CD4-positive, alpha-beta T cell (primary cell): Measurements from ENCODE around the gene RC3H2. TPM values are rescaled to one million over a fixed set of nuclear protein-coding genes. Genes with fewer than 3 reads are reported as not detected.

Source experiments
- ATAC-seq: fragments of 200-7000 bp; cut with Tn5 transposase; one replicate; pipeline ENCODE4 v1.10.0; 2022; ENCODE audit warnings: mild to moderate bottlenecking; ENCODE audit not compliant: poor library complexity
- CTCF ChIA-PET: fragments of 350-600 bp; sonication (Branson Sonifier 250); formaldehyde crosslinking; loops from one replicate; lab custom pipeline; 2021; ENCODE audit warnings: antibody characterized with exemption, inconsistent platforms; lab: Charles Lee
- POLR2A ChIA-PET: fragments of 350-600 bp; sonication (Branson Sonifier 250); formaldehyde crosslinking; loops from one replicate; lab custom pipeline; 2021; ENCODE audit warnings: antibody characterized with exemption, inconsistent platforms; lab: Charles Lee
- DNase-seq, 14 experiments: peaks; one replicate each; pipeline ENCODE4 v3.0.0-alpha.2; 2013 to 2020; ENCODE audit warnings: mixed read lengths in 2 of 14
- H3K27ac ChIP-seq, 2 donors: one replicate each; pipeline versions ENCODE4 v1.5.1 to v1.7.0; 2013; ENCODE audit warnings: low read length in 2 of 2, low read depth in 1 of 2, mild to moderate bottlenecking in 1 of 2
- H3K27me3 ChIP-seq, 2 experiments: 1 replicate in 1 of 2; 2 replicates in 1 of 2; pipeline versions ENCODE4 v1.6.1 to v1.7.0; 2013; ENCODE audit warnings: low read length in 2 of 2, control low read depth in 1 of 2, mild to moderate bottlenecking in 1 of 2, moderate library complexity in 1 of 2; ENCODE audit not compliant: insufficient read depth in 2 of 2, control insufficient read depth in 1 of 2
- H3K36me3 ChIP-seq: one replicate; pipeline ENCODE4 v1.6.1; 2013; ENCODE audit warnings: low read length, control low read depth; ENCODE audit not compliant: insufficient read depth
- H3K4me1 ChIP-seq: one replicate; pipeline ENCODE4 v1.6.1; 2013; ENCODE audit warnings: low read length, control low read depth; ENCODE audit not compliant: insufficient read depth
- H3K4me3 ChIP-seq: one replicate; pipeline ENCODE4 v1.5.1; 2013; ENCODE audit warnings: mild to moderate bottlenecking, low read length, moderate library complexity
- H3K9me3 ChIP-seq, 2 experiments: 1 replicate in 1 of 2; 2 replicates in 1 of 2; pipeline versions ENCODE4 v1.6.1 to v1.7.0; 2013; ENCODE audit warnings: low read length in 2 of 2, mild to moderate bottlenecking in 2 of 2, control low read depth in 1 of 2, moderate library complexity in 1 of 2; ENCODE audit not compliant: control insufficient read depth in 1 of 2, insufficient read depth in 1 of 2
- H3K27ac Mint-ChIP-seq: one replicate; pipeline ENCODE4 v1.8.0; 2020; ENCODE audit warnings: mixed read lengths
- H3K27me3 Mint-ChIP-seq: one replicate; pipeline ENCODE4 v1.8.0; 2021; ENCODE audit warnings: mixed read lengths
- H3K36me3 Mint-ChIP-seq: one replicate; pipeline ENCODE4 v1.8.0; 2021; ENCODE audit warnings: low read depth, mixed read lengths
- H3K4me1 Mint-ChIP-seq: one replicate; pipeline ENCODE4 v1.8.0; 2021; ENCODE audit warnings: low read depth, mixed read lengths
- H3K4me3 Mint-ChIP-seq: one replicate; pipeline ENCODE4 v1.8.0; 2020; ENCODE audit warnings: mild to moderate bottlenecking, mixed read lengths
- H3K9me3 Mint-ChIP-seq: one replicate; pipeline ENCODE4 v1.8.0; 2020; ENCODE audit warnings: mixed read lengths
- CTCF ChIP-seq: fragments of 200-600 bp; IDR thresholded peaks from one replicate; pipeline ENCODE4 v1.8.0; 2022; ENCODE audit warnings: antibody characterized with exemption, mild to moderate bottlenecking
- intact Hi-C, 2 experiments: fragments of 100-400 bp; cut with DNase I in 1 of 2; cut with micrococcal nuclease in 1 of 2; formaldehyde crosslinking; loops; one replicate each; pipeline versions ENCODE4 v1.15.1 to v1.9.0; 2023 to 2025; cut with DNase I, micrococcal nuclease
- polyA plus RNA-seq, 2 donors: library from polyadenylated mRNA; unstranded; fragments of 120-200 nt; gene quantifications; one replicate each; pipeline ENCODE4 v1.2.1, GENCODE V29; 2013
- total RNA-seq, 174 experiments: library from RNA in 2 of 174; stranded (reverse) in 2 of 174; gene quantifications; one replicate each; pipeline ENCODE4 v1.2.3 and lab custom pipeline; 2021 to 2026

RC3H2 gene, protein sequence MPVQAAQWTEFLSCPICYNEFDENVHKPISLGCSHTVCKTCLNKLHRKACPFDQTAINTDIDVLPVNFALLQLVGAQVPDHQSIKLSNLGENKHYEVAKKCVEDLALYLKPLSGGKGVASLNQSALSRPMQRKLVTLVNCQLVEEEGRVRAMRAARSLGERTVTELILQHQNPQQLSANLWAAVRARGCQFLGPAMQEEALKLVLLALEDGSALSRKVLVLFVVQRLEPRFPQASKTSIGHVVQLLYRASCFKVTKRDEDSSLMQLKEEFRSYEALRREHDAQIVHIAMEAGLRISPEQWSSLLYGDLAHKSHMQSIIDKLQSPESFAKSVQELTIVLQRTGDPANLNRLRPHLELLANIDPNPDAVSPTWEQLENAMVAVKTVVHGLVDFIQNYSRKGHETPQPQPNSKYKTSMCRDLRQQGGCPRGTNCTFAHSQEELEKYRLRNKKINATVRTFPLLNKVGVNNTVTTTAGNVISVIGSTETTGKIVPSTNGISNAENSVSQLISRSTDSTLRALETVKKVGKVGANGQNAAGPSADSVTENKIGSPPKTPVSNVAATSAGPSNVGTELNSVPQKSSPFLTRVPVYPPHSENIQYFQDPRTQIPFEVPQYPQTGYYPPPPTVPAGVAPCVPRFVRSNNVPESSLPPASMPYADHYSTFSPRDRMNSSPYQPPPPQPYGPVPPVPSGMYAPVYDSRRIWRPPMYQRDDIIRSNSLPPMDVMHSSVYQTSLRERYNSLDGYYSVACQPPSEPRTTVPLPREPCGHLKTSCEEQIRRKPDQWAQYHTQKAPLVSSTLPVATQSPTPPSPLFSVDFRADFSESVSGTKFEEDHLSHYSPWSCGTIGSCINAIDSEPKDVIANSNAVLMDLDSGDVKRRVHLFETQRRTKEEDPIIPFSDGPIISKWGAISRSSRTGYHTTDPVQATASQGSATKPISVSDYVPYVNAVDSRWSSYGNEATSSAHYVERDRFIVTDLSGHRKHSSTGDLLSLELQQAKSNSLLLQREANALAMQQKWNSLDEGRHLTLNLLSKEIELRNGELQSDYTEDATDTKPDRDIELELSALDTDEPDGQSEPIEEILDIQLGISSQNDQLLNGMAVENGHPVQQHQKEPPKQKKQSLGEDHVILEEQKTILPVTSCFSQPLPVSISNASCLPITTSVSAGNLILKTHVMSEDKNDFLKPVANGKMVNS
- total RNA-seq (10 to 100 TPM; 85.2 to 86.8 TPM), total RNA-seq (lab: John Stamatoyannopoulos, UW) (60.0 to 295 (median 154) reads per million in 172 experiments)
- 34.5 TPM for polyA plus RNA-seq (2013, experiment 1 of 2)
- 39.1 TPM for polyA plus RNA-seq (2013, experiment 2 of 2)

DNA sequence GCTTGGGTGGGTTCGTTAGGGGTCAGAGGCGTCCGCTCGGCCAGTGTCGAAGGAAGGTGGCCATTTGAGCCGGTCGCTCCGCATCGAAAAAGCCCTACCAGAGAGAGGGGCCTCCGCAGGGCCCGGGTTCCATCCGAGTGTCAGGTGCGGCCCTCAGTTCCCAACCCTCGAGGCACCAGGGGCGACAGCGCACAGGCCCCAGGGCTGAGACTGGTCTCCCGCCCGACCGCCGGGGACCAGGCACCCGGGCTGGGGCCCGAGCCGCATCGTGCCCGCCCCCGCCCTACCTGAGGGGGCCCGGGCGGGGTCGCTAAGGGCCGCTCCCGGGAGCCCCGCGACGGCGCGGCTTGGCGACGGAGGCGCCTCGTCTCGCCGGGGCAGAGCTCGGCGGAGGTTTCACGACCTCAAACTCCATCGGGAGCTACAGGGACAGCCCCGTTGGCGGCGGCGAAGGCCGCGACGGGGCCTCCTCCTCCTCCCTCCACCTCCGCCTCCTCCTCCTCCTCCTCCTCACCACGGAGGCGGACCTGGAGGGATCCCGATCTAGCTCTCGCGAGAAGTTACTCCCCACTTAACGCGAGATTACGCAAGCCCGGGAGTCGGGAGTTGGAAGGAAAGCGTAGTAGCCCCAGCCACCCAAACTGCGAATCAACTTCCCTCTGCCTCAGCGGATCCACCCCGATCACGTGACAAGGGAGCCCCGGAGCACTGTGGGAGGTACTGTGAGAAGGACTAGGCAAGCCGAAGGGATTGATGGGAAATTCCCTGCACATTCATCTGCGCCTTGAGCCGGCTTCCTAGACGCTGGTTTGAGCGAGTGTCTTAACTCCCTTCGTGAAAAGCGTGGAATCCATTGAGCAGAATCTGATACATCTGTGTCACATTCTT is at the start of gene RC3H2:
RC3H2 (minus strand) TSS at position 537 of the 888 bp plus-strand sequence. CDS start 7,850 bp downstream, outside the sequence.
- peak within 1 kb of the TSS; percentile 87 for H3K27ac ChIP-seq
- DNase-seq (peak; percentile 91 to 100 (median 94)), ATAC-seq (peak; percentile 92)
- H3K27ac Mint-ChIP-seq, result peak within 1 kb of the TSS; percentile 99
- H3K27me3 Mint-ChIP-seq, result no peaks in the 10 kb centered on the region
- H3K4me1 ChIP-seq, result peaks cover 11% of the 10 kb centered on the region
- no peaks in the 10 kb centered on the region for H3K27me3 ChIP-seq
- H3K36me3 ChIP-seq, result peaks cover 2% of the 10 kb centered on the region
- POLR2A ChIA-PET, result interaction anchor here (0.8 to 3.7 kb wide), 11 partner anchors 8 to 434 kb away, joined by 3 to 58 read pairs (median 7); partner anchors contain the start of genes PDCL, RABGAP1, ZBTB26 and ZBTB6
- peaks cover 36% of the 10 kb centered on the region for H3K4me1 Mint-ChIP-seq
- H3K9me3 ChIP-seq, result no peaks in the 10 kb centered on the region
- no peak for TF ChIP-seq CTCF
- intact Hi-C loops, result loop anchor here (1.0 to 10.0 kb wide), 8 partner anchors 8 to 810 kb away; partner anchors contain the start of genes PDCL (in 2 of the 2), MRRF (in 1 of the 2), RABGAP1 (in 1 of the 2) and RBM18 (in 1 of the 2)
- peaks cover 32% of the 10 kb centered on the region for H3K36me3 Mint-ChIP-seq
- peak within 1 kb of the TSS; percentile 100 for H3K4me3 Mint-ChIP-seq
- H3K9me3 Mint-ChIP-seq, result no peaks in the 10 kb centered on the region
- peak within 1 kb of the TSS; percentile 89 for H3K4me3 ChIP-seq
- CTCF ChIA-PET, result interaction anchor here (0.9 to 2.1 kb wide), 3 partner anchors 8 to 85 kb away, joined by 3 to 6 read pairs (median 3); partner anchors contain the start of gene ZBTB6

- DNase-seq, result no peak
- no peaks in the 10 kb centered on the region for H3K9me3 ChIP-seq
Observed at GRCh38 chr9:122954253-122954691, 49.1 kb upstream of the RC3H2 start.

More at GRCh38 chr9:122954253-122954691, 49.1 kb upstream of the RC3H2 start:
- Mint-ChIP-seq H3K36me3 (peaks cover 30% of the 10 kb centered on the region), H3K4me1 (peaks cover 40% of the 10 kb centered on the region), H3K27ac (no peak overlapping the region), H3K4me3 (no peak overlapping the region), H3K27me3 (no peaks in the 10 kb centered on the region), H3K9me3 (no peaks in the 10 kb centered on the region)
- ATAC-seq, result no peak
- intact Hi-C loops, result no loop called here
- H3K27ac ChIP-seq, result no peak overlapping the region
- no peak overlapping the region for H3K4me3 ChIP-seq
- peaks cover 8% of the 10 kb centered on the region for H3K36me3 ChIP-seq
- no peak for TF ChIP-seq CTCF
- H3K27me3 ChIP-seq, result no peaks in the 10 kb centered on the region
- no peaks in the 10 kb centered on the region for H3K4me1 ChIP-seq
- ChIA-PET CTCF (no interaction called here), POLR2A (no interaction called here)
